Measurements from ENCODE around the gene GAL3ST3.

GRCh38 chr11:66008468-66009101 is 40.4 kb downstream of the GAL3ST3 start:
- no peak for TF ChIP-seq CTCF (IDR thresholded peaks at IDR 0.05; ENCODE audit: insufficient read depth, low read length)
- no peak for TF ChIP-seq POLR2AphosphoS5 (IDR thresholded peaks at IDR 0.05; ENCODE audit: low read depth)
- no peak for TF ChIP-seq REST (IDR thresholded peaks at IDR 0.05; ENCODE audit: insufficient replicate concordance, low read depth)
